CD4-positive, alpha-beta memory T cell (primary cell): ENCODE data around the gene MAPKAP1. TPM values are rescaled to one million over a fixed set of nuclear protein-coding genes. Genes with fewer than 3 reads are reported as not detected.

Source experiments
- CTCF ChIA-PET: fragments of 350-600 bp; sonication (Branson Sonifier 250); formaldehyde crosslinking; loops from one replicate; lab custom pipeline; 2021; ENCODE audit warnings: inconsistent platforms; ENCODE audit not compliant: partially characterized antibody; lab: Charles Lee
- POLR2A ChIA-PET: fragments of 350-600 bp; sonication (Branson Sonifier 250); formaldehyde crosslinking; loops from one replicate; lab custom pipeline; 2021; ENCODE audit not compliant: partially characterized antibody; lab: Charles Lee
- DNase-seq, 5 donors: peaks; one replicate each; pipeline versions ENCODE4 v3.0.0 to v3.0.0-alpha.2; 2020 to 2022; ENCODE audit warnings: mixed read lengths in 1 of 5
- H3K27ac ChIP-seq: one replicate; pipeline ENCODE4 v1.7.0; 2013; ENCODE audit warnings: low read depth, low read length
- H3K27me3 ChIP-seq: 2 replicates; pipeline ENCODE4 v1.7.0; 2013; ENCODE audit warnings: mild to moderate bottlenecking, low read length, moderate library complexity; ENCODE audit not compliant: insufficient read depth
- H3K36me3 ChIP-seq: 2 replicates; pipeline ENCODE4 v1.7.0; 2013; ENCODE audit warnings: mild to moderate bottlenecking, low read length, moderate library complexity; ENCODE audit not compliant: insufficient read depth
- H3K4me1 ChIP-seq: 2 replicates; pipeline ENCODE4 v1.7.0; 2013; ENCODE audit warnings: mild to moderate bottlenecking, low read length, moderate library complexity; ENCODE audit not compliant: insufficient read depth
- H3K4me3 ChIP-seq, 2 donors: one replicate each; pipeline ENCODE4 v1.7.0; 2013; ENCODE audit warnings: low read length in 2 of 2, mild to moderate bottlenecking in 1 of 2
- H3K9me3 ChIP-seq, 2 donors: one replicate each; pipeline ENCODE4 v1.7.0; 2013; ENCODE audit warnings: low read length in 2 of 2, control low read depth in 1 of 2; ENCODE audit not compliant: control insufficient read depth in 1 of 2
- H3K27ac Mint-ChIP-seq, 7 donors: one replicate each; pipeline ENCODE4 v1.8.0; 2020 to 2021; ENCODE audit warnings: mixed read lengths in 7 of 7, mild to moderate bottlenecking in 6 of 7, inconsistent platforms in 3 of 7, moderate library complexity in 3 of 7
- H3K27me3 Mint-ChIP-seq, 2 donors: one replicate each; pipeline ENCODE4 v1.8.0; 2020 to 2021; ENCODE audit warnings: mixed read lengths in 2 of 2
- H3K36me3 Mint-ChIP-seq, 2 donors: one replicate each; pipeline ENCODE4 v1.8.0; 2020 to 2021; ENCODE audit warnings: mixed read lengths in 2 of 2, inconsistent platforms in 1 of 2, mild to moderate bottlenecking in 1 of 2
- H3K4me1 Mint-ChIP-seq, 4 donors: one replicate each; pipeline ENCODE4 v1.8.0; 2020 to 2021; ENCODE audit warnings: mixed read lengths in 4 of 4, mild to moderate bottlenecking in 1 of 4
- H3K4me3 Mint-ChIP-seq, 8 donors: one replicate each; pipeline ENCODE4 v1.8.0; 2020 to 2021; ENCODE audit warnings: mixed read lengths in 8 of 8, mild to moderate bottlenecking in 7 of 8, moderate library complexity in 6 of 8, inconsistent platforms in 3 of 8
- H3K9me3 Mint-ChIP-seq, 8 donors: one replicate each; pipeline ENCODE4 v1.8.0; 2020 to 2021; ENCODE audit warnings: mixed read lengths in 8 of 8, mild to moderate bottlenecking in 5 of 8, inconsistent platforms in 3 of 8, moderate library complexity in 1 of 8
- intact Hi-C: fragments of 100-400 bp; cut with micrococcal nuclease; formaldehyde crosslinking; loops from one replicate; pipeline ENCODE4 v1.15.1; 2023
- polyA plus RNA-seq, 2 donors: library from polyadenylated mRNA; unstranded; fragments of 300-500 nt; fragmentation: Illumina TruSeq; gene quantifications; one replicate each; pipeline ENCODE4 v1.2.3, GENCODE V29; 2021
- total RNA-seq, 2 experiments: library from RNA; stranded (reverse); gene quantifications; one replicate each; pipeline ENCODE4 v1.2.3, GENCODE V29; 2021

MAPKAP1 gene
- total and polyA plus RNA-seq, 4 experiments from 2014 or later = 51.6 to 59.1 (median 55.8) TPM

DNA sequence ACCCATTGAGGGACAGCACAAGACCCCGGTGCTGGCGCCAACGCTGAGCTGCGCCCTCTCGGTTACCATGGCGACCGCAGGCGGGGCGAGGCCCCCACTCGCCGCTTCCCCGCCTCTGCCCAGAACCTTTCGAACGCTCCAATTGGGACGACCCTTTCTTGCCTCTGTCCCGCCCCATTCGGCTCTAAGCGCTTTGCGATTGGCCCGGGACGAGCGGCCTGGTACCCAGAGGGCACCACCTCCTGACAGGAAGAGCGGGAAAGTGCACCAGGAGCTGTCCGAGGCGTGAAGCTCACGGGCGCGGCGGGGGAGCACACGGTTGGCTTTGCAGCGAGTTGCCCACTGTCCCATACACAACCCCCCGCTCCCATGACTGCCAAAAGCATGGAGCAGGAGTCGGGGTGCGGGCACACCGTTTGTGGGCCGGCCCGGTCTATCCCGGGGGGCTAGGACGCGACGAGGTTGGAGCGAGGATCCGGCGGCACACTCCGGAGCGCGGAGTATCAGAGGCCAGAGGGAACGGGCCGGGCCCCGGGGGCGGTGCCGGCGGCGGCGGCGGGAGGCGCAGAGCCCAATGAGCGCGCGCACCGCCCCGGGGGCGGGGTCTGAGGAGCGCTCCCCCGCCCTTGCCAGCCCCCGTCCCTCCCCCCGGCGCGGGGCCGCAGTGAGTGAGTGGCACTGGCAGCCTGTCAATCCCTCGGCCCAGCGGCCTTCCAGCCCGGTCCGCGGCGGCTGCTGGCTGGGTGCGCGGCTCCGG is 39.2 kb upstream of the MAPKAP1 start:
- Mint-ChIP-seq H3K4me1 (peaks cover 14 to 32% (median 24%) of the 10 kb centered on the region in 4 donors), H3K36me3 (peaks cover 0 to 10% of the 10 kb centered on the region in 2 donors), H3K27me3 (no peaks in the 10 kb centered on the region), H3K9me3 (no peaks in the 10 kb centered on the region), H3K4me3 (peak overlapping the region; percentile 91 to 99 (median 94)), H3K27ac (peak overlapping the region; percentile 90 to 98 (median 93))
- Histone ChIP-seq H3K36me3 (no peaks in the 10 kb centered on the region), H3K4me3 (peak overlapping the region; percentile 66 to 78), H3K27me3 (no peaks in the 10 kb centered on the region), H3K4me1 (peaks cover 28% of the 10 kb centered on the region), H3K27ac (peak overlapping the region; percentile 42), H3K9me3 (no peaks in the 10 kb centered on the region)
- peak; percentile 88 to 92 (median 90) for DNase-seq
- intact Hi-C loops = loop anchor here (1.0 to 5.0 kb wide), 4 partner anchors 39 to 187 kb away; partner anchors contain the start of gene MAPKAP1
- POLR2A ChIA-PET = interaction anchor here (1.0 to 2.6 kb wide), 6 partner anchors 10 to 505 kb away, joined by 3 to 22 read pairs (median 5); partner anchors contain the start of genes HSPA5 and MAPKAP1
- CTCF ChIA-PET = interaction anchor here (1.0 to 2.5 kb wide), 2 partner anchors 31 to 39 kb away, joined by 3 to 8 read pairs; partner anchors contain the start of gene MAPKAP1

- POLR2A ChIA-PET = interaction anchor here (1.0 to 2.6 kb wide), 6 partner anchors 10 to 505 kb away, joined by 3 to 22 read pairs (median 5); partner anchors contain the start of genes HSPA5 and MAPKAP1
Measured at GRCh38 chr9:125745682-125746016, 38.6 kb upstream of the MAPKAP1 start.

DNA sequence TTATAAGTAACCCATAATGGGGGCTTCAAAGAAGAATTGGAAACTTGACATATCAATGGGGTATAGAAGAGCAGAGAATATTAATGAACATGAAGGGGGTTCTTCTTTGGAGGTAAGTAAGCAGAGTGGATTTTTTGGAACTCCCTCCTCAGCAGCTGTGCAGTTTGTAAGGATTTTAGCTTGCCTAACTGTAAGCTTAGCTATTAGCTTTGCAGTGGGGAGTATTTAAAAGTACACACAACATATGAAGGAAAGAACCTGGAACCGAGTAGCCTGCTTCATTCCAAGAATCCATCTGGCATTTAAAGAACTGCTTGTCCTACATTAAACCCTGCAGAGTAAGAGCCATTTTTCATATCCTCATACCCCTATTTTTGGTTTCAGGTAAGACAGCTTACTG is 38.0 kb upstream of the MAPKAP1 start:
- Histone ChIP-seq H3K27me3 (no peaks in the 10 kb centered on the region), H3K4me3 (no peak overlapping the region), H3K9me3 (no peaks in the 10 kb centered on the region), H3K27ac (no peak overlapping the region), H3K36me3 (no peaks in the 10 kb centered on the region), H3K4me1 (peaks cover 20% of the 10 kb centered on the region)
- Mint-ChIP-seq H3K36me3 (peaks cover 0 to 10% of the 10 kb centered on the region in 2 donors), H3K4me3 (peak overlapping the region; percentile 91 to 99 (median 94)), H3K27me3 (no peaks in the 10 kb centered on the region), H3K4me1 (peaks cover 9 to 25% (median 18%) of the 10 kb centered on the region in 4 donors), H3K27ac (peak overlapping the region in 3 of 7 donors; percentile 91 to 98 (median 94)), H3K9me3 (no peaks in the 10 kb centered on the region)
- POLR2A ChIA-PET = interaction anchor here (1.7 to 2.6 kb wide), 4 partner anchors 11 to 85 kb away, joined by 4 to 22 read pairs (median 8); partner anchors contain the start of gene MAPKAP1
- CTCF ChIA-PET = interaction anchor here (1.0 to 2.5 kb wide), 2 partner anchors 30 to 38 kb away, joined by 3 to 8 read pairs; partner anchors contain the start of gene MAPKAP1
- no peak for DNase-seq
- intact Hi-C loops = loop anchor here (5.0 kb wide), 2 partner anchors 82 to 142 kb away; no protein-coding TSS in a partner anchor

More at GRCh38 chr9:125745682-125746016, 38.6 kb upstream of the MAPKAP1 start:
- peak overlapping the region; percentile 91 to 99 (median 94) for H3K4me3 Mint-ChIP-seq
- CTCF ChIA-PET = interaction anchor here (1.0 to 2.5 kb wide), 2 partner anchors 31 to 39 kb away, joined by 3 to 8 read pairs; partner anchors contain the start of gene MAPKAP1
- H3K36me3 ChIP-seq = no peaks in the 10 kb centered on the region
- peaks cover 0 to 10% of the 10 kb centered on the region in 2 donors for H3K36me3 Mint-ChIP-seq
- no peaks in the 10 kb centered on the region for H3K27me3 ChIP-seq
- no peak for DNase-seq
- peak overlapping the region; percentile 42 for H3K27ac ChIP-seq
- H3K4me3 ChIP-seq = peak overlapping the region; percentile 66 to 78
- H3K4me1 Mint-ChIP-seq = peaks cover 13 to 30% (median 22%) of the 10 kb centered on the region in 4 donors
- no peaks in the 10 kb centered on the region for H3K9me3 ChIP-seq
- H3K27me3 Mint-ChIP-seq = no peaks in the 10 kb centered on the region
- peak overlapping the region; percentile 90 to 98 (median 93) for H3K27ac Mint-ChIP-seq
- H3K9me3 Mint-ChIP-seq = no peaks in the 10 kb centered on the region
- intact Hi-C loops = loop anchor here (1.0 to 5.0 kb wide), 4 partner anchors 38 to 187 kb away; partner anchors contain the start of gene MAPKAP1
- H3K4me1 ChIP-seq = peaks cover 26% of the 10 kb centered on the region

- H3K4me3 ChIP-seq = no peak overlapping the region
- no peaks in the 10 kb centered on the region for H3K9me3 ChIP-seq
- peak overlapping the region in 3 of 8 donors; percentile 0 to 99 (median 95) for H3K4me3 Mint-ChIP-seq
- H3K4me1 Mint-ChIP-seq = peaks cover 9 to 23% (median 15%) of the 10 kb centered on the region in 4 donors
- ChIA-PET CTCF (interaction anchor here (2.5 kb wide), 1 partner anchor 38 kb away, joined by 8 read pairs; the partner anchor contains the start of gene MAPKAP1), POLR2A (interaction anchor here (1.7 to 2.6 kb wide), 2 partner anchors 11 to 38 kb away, joined by 4 to 22 read pairs; partner anchors contain the start of gene MAPKAP1)
- H3K36me3 ChIP-seq = no peaks in the 10 kb centered on the region
- H3K36me3 Mint-ChIP-seq = peaks cover 0 to 10% of the 10 kb centered on the region in 2 donors
- H3K4me1 ChIP-seq = peaks cover 18% of the 10 kb centered on the region
- intact Hi-C loops = loop anchor here (5.0 kb wide), 2 partner anchors 83 to 143 kb away; no protein-coding TSS in a partner anchor
- H3K27me3 Mint-ChIP-seq = no peaks in the 10 kb centered on the region
- DNase-seq = no peak
- H3K27ac Mint-ChIP-seq = peak overlapping the region in 2 of 7 donors; percentile 74 to 98
- H3K9me3 Mint-ChIP-seq = no peaks in the 10 kb centered on the region
- H3K27ac ChIP-seq = no peak overlapping the region
- H3K27me3 ChIP-seq = no peaks in the 10 kb centered on the region
Measured at GRCh38 chr9:125744616-125745015, 37.6 kb upstream of the MAPKAP1 start.

GRCh38 chr9:125743682-125744428 is 36.8 kb upstream of the MAPKAP1 start:
- ChIA-PET CTCF (interaction anchor here (2.5 kb wide), 1 partner anchor 37 kb away, joined by 8 read pairs; the partner anchor contains the start of gene MAPKAP1), POLR2A (no interaction called here)
- Mint-ChIP-seq H3K4me3 (no peak overlapping the region), H3K27me3 (no peaks in the 10 kb centered on the region), H3K36me3 (peaks cover 0 to 9% of the 10 kb centered on the region in 2 donors), H3K27ac (no peak overlapping the region), H3K4me1 (peaks cover 4 to 16% (median 11%) of the 10 kb centered on the region in 4 donors), H3K9me3 (no peaks in the 10 kb centered on the region)
- Histone ChIP-seq H3K4me1 (peaks cover 10% of the 10 kb centered on the region), H3K4me3 (no peak overlapping the region), H3K27ac (no peak overlapping the region), H3K27me3 (no peaks in the 10 kb centered on the region), H3K36me3 (no peaks in the 10 kb centered on the region), H3K9me3 (no peaks in the 10 kb centered on the region)
- intact Hi-C loops = no loop called here
- no peak for DNase-seq

GRCh38 chr9:125742657-125743056 is 35.6 kb upstream of the MAPKAP1 start:
- POLR2A ChIA-PET = no interaction called here
- intact Hi-C loops = no loop called here
- H3K36me3 ChIP-seq = no peaks in the 10 kb centered on the region

More at GRCh38 chr9:125742657-125743056, 35.6 kb upstream of the MAPKAP1 start:
- Mint-ChIP-seq H3K4me3 (no peak overlapping the region), H3K4me1 (peaks cover 0 to 10% (median 7%) of the 10 kb centered on the region in 4 donors), H3K9me3 (peaks cover 0 to 3% (median 0%) of the 10 kb centered on the region in 8 donors), H3K36me3 (peaks cover 0 to 4% of the 10 kb centered on the region in 2 donors), H3K27ac (no peak overlapping the region), H3K27me3 (peaks cover 0 to 2% of the 10 kb centered on the region in 2 donors)
- CTCF ChIA-PET = no interaction called here
- Histone ChIP-seq H3K27me3 (no peaks in the 10 kb centered on the region), H3K4me1 (peaks cover 5% of the 10 kb centered on the region), H3K9me3 (no peaks in the 10 kb centered on the region), H3K27ac (no peak overlapping the region), H3K4me3 (no peak overlapping the region)
- DNase-seq = no peak
